Peyer's patch (tissue), 4 donors: ENCODE data around the gene DYNC1I2. TPM values are rescaled to one million over a fixed set of nuclear protein-coding genes. Genes with fewer than 3 reads are reported as not detected.

Experiments used
- DNase-seq, 3 donors: peaks; one replicate each; pipeline ENCODE4 v3.0.0-alpha.2; 2017 to 2019
- H3K27ac ChIP-seq, 4 donors: fragments of 200-600 bp; sonication (generic); one replicate each; pipeline ENCODE4 v1.5.1; 2016 to 2019
- H3K27me3 ChIP-seq, 2 donors: fragments of 200-600 bp; sonication (generic); one replicate each; pipeline ENCODE4 v1.5.1; 2019
- H3K36me3 ChIP-seq, 3 donors: fragments of 200-600 bp; sonication (generic); one replicate each; pipeline ENCODE4 v1.5.1; 2016 to 2019
- H3K4me1 ChIP-seq, 4 donors: fragments of 200-600 bp; sonication (generic); one replicate each; pipeline ENCODE4 v1.5.1; 2016 to 2019
- H3K4me3 ChIP-seq, 4 donors: fragments of 200-600 bp; sonication (generic); 1 replicate in 3 of 4; 2 replicates in 1 of 4; pipeline ENCODE4 v1.5.1; 2016 to 2019; ENCODE audit warnings: mild to moderate bottlenecking in 1 of 4
- H3K9me3 ChIP-seq, 4 donors: fragments of 200-600 bp; sonication (generic); one replicate each; pipeline ENCODE4 v1.5.1; 2016 to 2019; ENCODE audit warnings: mild to moderate bottlenecking in 1 of 4
- POLR2A ChIP-seq, 2 donors: fragments of 450-650 bp; IDR thresholded peaks; one replicate each; pipeline ENCODE4 v1.5.1; 2017; ENCODE audit warnings: antibody characterized with exemption in 2 of 2, mild to moderate bottlenecking in 2 of 2, moderate library complexity in 2 of 2
- total RNA-seq, 4 donors: library from RNA; depleted of rRNA; stranded (reverse); fragments of >200 nt; gene quantifications; one replicate each; pipeline ENCODE4 v1.1.0, GENCODE V29; 2016
- TF ChIP-seq, protein P1 (sequence below), 6 experiments: fragments of 450-650 bp in 4 of 6; fragments of 200-600 bp in 2 of 6; sonication (generic) in 1 of 6; IDR thresholded peaks; one replicate each; pipeline ENCODE4 v1.5.1; 2017 to 2019; ENCODE audit warnings: antibody characterized with exemption in 6 of 6, mild to moderate bottlenecking in 3 of 6, moderate library complexity in 1 of 6

DYNC1I2 gene
- total RNA-seq, 4 donors from 2014 or later: 72.4 to 153 (median 86.0) TPM

GRCh38 chr2:171787333-171788072 is 100.2 kb downstream of the DYNC1I2 start:
- TF ChIP-seq, protein P1, sequence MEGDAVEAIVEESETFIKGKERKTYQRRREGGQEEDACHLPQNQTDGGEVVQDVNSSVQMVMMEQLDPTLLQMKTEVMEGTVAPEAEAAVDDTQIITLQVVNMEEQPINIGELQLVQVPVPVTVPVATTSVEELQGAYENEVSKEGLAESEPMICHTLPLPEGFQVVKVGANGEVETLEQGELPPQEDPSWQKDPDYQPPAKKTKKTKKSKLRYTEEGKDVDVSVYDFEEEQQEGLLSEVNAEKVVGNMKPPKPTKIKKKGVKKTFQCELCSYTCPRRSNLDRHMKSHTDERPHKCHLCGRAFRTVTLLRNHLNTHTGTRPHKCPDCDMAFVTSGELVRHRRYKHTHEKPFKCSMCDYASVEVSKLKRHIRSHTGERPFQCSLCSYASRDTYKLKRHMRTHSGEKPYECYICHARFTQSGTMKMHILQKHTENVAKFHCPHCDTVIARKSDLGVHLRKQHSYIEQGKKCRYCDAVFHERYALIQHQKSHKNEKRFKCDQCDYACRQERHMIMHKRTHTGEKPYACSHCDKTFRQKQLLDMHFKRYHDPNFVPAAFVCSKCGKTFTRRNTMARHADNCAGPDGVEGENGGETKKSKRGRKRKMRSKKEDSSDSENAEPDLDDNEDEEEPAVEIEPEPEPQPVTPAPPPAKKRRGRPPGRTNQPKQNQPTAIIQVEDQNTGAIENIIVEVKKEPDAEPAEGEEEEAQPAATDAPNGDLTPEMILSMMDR (IDR thresholded peaks at IDR 0.05): no peak
- TF ChIP-seq POLR2A (IDR thresholded peaks at IDR 0.05): no peak
- Histone ChIP-seq H3K36me3 (peaks cover 0 to 59% (median 0%) of the 10 kb centered on the region in 3 donors), H3K27ac (no peak overlapping the region), H3K9me3 (no peaks in the 10 kb centered on the region), H3K4me1 (no peaks in the 10 kb centered on the region), H3K4me3 (no peak overlapping the region), H3K27me3 (no peaks in the 10 kb centered on the region)
- no peak for DNase-seq

DNA sequence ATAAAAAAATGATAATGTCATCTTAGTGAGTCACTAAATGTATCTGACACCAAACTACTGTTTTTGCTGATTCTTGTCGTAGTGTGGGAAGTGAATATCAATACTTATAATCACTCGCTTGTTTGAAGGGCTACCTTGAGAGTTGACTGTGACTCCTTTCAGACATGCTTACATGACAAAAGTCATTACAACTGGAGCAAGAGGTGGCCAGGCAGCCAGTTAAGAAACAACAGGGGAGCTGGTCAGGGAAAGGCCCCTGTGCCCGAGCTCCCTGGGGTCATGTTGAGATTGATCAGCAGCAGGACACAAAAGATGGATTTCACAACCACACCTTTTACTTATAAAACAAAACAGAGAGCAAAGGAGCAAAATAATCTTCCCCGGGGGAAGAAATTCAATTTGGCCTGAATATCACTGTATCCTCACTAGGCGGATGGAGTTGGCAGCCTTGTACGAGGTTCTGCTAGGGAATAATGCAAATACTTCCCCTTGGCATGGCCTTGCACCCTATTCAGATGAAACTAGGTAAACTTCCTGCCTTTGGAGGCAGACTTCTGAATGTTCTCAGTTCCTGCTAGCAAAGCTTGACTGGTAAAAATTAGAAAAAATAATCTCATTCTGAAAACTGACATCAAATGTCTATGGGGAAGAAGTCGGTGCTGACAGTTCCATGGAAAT is 101.2 kb downstream of the DYNC1I2 start:
- H3K27ac ChIP-seq: no peak overlapping the region
- TF ChIP-seq, protein P1 (IDR thresholded peaks at IDR 0.05): no peak
- no peak for TF ChIP-seq POLR2A (IDR thresholded peaks at IDR 0.05)
- no peaks in the 10 kb centered on the region for H3K9me3 ChIP-seq
- no peak overlapping the region for H3K4me3 ChIP-seq
- H3K4me1 ChIP-seq: no peaks in the 10 kb centered on the region
- DNase-seq: no peak
- peaks cover 0 to 63% (median 0%) of the 10 kb centered on the region in 3 donors for H3K36me3 ChIP-seq
- no peaks in the 10 kb centered on the region for H3K27me3 ChIP-seq

DNA sequence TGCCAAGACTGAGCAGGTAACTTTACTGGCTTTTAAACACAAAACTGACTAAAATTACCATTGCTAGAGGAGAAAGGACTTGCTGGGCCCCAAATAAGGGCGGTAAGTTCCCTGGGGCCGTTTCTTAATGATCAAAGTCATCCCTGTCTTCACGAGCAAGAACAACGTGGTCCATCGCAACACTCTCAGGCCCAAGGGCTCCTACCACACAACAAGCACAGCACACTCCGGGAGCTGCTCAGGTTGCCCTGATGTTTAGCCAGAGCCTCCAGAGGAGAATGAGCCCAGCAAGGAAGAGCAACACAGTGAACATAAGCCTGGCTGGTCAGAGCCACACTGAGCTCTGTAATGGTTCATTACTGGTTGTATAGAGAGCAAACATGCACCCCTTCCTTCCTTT is 102.7 kb downstream of the DYNC1I2 start:
- Histone ChIP-seq H3K27ac (no peak overlapping the region), H3K36me3 (peaks cover 0 to 52% (median 0%) of the 10 kb centered on the region in 3 donors), H3K9me3 (no peaks in the 10 kb centered on the region), H3K27me3 (no peaks in the 10 kb centered on the region), H3K4me3 (no peak overlapping the region), H3K4me1 (no peaks in the 10 kb centered on the region)
- TF ChIP-seq, protein P1 (IDR thresholded peaks at IDR 0.05): no peak
- no peak for TF ChIP-seq POLR2A (IDR thresholded peaks at IDR 0.05)
- DNase-seq: no peak

DNA sequence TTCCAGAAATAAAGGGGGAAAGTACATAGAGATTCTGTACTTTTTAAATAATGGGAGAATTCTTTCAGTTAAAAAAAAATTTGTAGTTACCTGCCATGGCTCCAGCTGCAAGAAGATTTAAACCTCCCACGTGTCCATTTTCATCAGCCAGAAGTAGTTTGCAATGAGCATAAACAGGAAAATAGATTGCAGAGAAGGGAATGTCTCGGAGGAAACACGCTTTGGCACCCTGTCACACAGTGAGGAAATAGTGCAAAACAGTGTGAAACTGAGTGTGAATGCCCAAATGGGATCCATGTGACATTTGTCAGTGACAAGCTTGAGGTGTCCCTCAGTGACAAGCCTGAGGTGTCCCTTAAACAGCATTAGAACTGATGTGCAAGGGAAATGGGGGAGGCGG is 104.1 kb downstream of the DYNC1I2 start:
- TF ChIP-seq, protein P1 (IDR thresholded peaks at IDR 0.05): no peak
- TF ChIP-seq POLR2A (IDR thresholded peaks at IDR 0.05): no peak
- Histone ChIP-seq H3K27me3 (no peaks in the 10 kb centered on the region), H3K4me1 (no peaks in the 10 kb centered on the region), H3K36me3 (peaks cover 0 to 40% (median 0%) of the 10 kb centered on the region in 3 donors), H3K9me3 (no peaks in the 10 kb centered on the region), H3K4me3 (no peak overlapping the region), H3K27ac (no peak overlapping the region)
- DNase-seq: no peak

GRCh38 chr2:171792157-171792556 is 104.9 kb downstream of the DYNC1I2 start:
- TF ChIP-seq, protein P1 (IDR thresholded peaks at IDR 0.05): no peak
- TF ChIP-seq POLR2A (IDR thresholded peaks at IDR 0.05): no peak
- Histone ChIP-seq H3K36me3 (peaks cover 0 to 32% (median 0%) of the 10 kb centered on the region in 3 donors), H3K27ac (no peak overlapping the region), H3K9me3 (no peaks in the 10 kb centered on the region), H3K4me3 (no peak overlapping the region), H3K4me1 (no peaks in the 10 kb centered on the region), H3K27me3 (no peaks in the 10 kb centered on the region)
- DNase-seq: no peak
